Measurements from ENCODE around the gene PSMD12.
"Not testable (repeated sequence)": the region's sequence is repeated elsewhere in the genome, so short reads cannot be mapped to it uniquely, and the experiment has no call there.

Gene PSMD12

GRCh38 chr17:67366193-67367157 lies at the start of gene PSMD12:
TSS of gene PSMD12 (minus strand) at chr17:67366577. CDS start at chr17:67366519, 58 bp downstream.
- peak within 1 kb of the TSS; percentile 89 for H3K9ac ChIP-seq (ENCODE audit: low read depth, low read length)
- H3K27ac ChIP-seq (ENCODE audit: low read length) = peak within 1 kb of the TSS; percentile 20
- no peaks in the 10 kb centered on the region for H3K4me1 ChIP-seq (ENCODE audit: insufficient read depth, low read length)
- H3K4me3 ChIP-seq (ENCODE audit: low read length) = peak within 1 kb of the TSS; percentile 80
- H3K36me3 ChIP-seq (ENCODE audit: insufficient read depth, low read depth, low read length) = peaks cover 18% of the 10 kb centered on the region
- H3K9me3 ChIP-seq (ENCODE audit: insufficient read depth, low read depth, low read length) = no peaks in the 10 kb centered on the region
- no peaks in the 10 kb centered on the region for H3K27me3 ChIP-seq (ENCODE audit: insufficient read depth, low read length)

- Histone ChIP-seq H3K27ac (ENCODE audit: low read length) (no peak overlapping the region), H3K9me3 (ENCODE audit: insufficient read depth, low read depth, low read length) (peaks cover 5% of the 10 kb centered on the region; the same call in 1 of the 2 replicates), H3K4me1 (ENCODE audit: insufficient read depth, low read length) (no peaks in the 10 kb centered on the region), H3K36me3 (ENCODE audit: insufficient read depth, low read depth, low read length) (no peaks in the 10 kb centered on the region), H3K27me3 (ENCODE audit: insufficient read depth, low read length) (no peaks in the 10 kb centered on the region), H3K9ac (ENCODE audit: low read depth, low read length) (no peak overlapping the region), H3K4me3 (ENCODE audit: low read length) (no peak overlapping the region)
Observed at GRCh38 chr17:67415291-67415690, 48.9 kb upstream of the PSMD12 start.

GRCh38 chr17:67414559-67414958 lies 48.2 kb upstream of the PSMD12 start:
- Histone ChIP-seq H3K36me3 (ENCODE audit: insufficient read depth, low read depth, low read length) (no peaks in the 10 kb centered on the region), H3K4me1 (ENCODE audit: insufficient read depth, low read length) (no peaks in the 10 kb centered on the region), H3K4me3 (ENCODE audit: low read length) (no peak overlapping the region), H3K9me3 (ENCODE audit: insufficient read depth, low read depth, low read length) (peaks cover 5% of the 10 kb centered on the region; the same call in 1 of the 2 replicates), H3K27ac (ENCODE audit: low read length) (no peak overlapping the region), H3K9ac (ENCODE audit: low read depth, low read length) (no peak overlapping the region), H3K27me3 (ENCODE audit: insufficient read depth, low read length) (no peaks in the 10 kb centered on the region)

GRCh38 chr17:67414130-67414529 lies 47.8 kb upstream of the PSMD12 start:
- no peak overlapping the region for H3K4me3 ChIP-seq (ENCODE audit: low read length)
- H3K27me3 ChIP-seq (ENCODE audit: insufficient read depth, low read length) = no peaks in the 10 kb centered on the region
- no peaks in the 10 kb centered on the region for H3K36me3 ChIP-seq (ENCODE audit: insufficient read depth, low read depth, low read length)
- H3K4me1 ChIP-seq (ENCODE audit: insufficient read depth, low read length) = no peaks in the 10 kb centered on the region
- no peak overlapping the region for H3K27ac ChIP-seq (ENCODE audit: low read length)
- no peak overlapping the region for H3K9ac ChIP-seq (ENCODE audit: low read depth, low read length)
- peaks cover 5% of the 10 kb centered on the region; the same call in 1 of the 2 replicates for H3K9me3 ChIP-seq (ENCODE audit: insufficient read depth, low read depth, low read length)

- Histone ChIP-seq H3K27ac (ENCODE audit: low read length) (no peak overlapping the region), H3K9me3 (ENCODE audit: insufficient read depth, low read depth, low read length) (peaks cover 5% of the 10 kb centered on the region; the same call in 1 of the 2 replicates), H3K27me3 (ENCODE audit: insufficient read depth, low read length) (no peaks in the 10 kb centered on the region), H3K36me3 (ENCODE audit: insufficient read depth, low read depth, low read length) (no peaks in the 10 kb centered on the region), H3K4me3 (ENCODE audit: low read length) (no peak overlapping the region), H3K9ac (ENCODE audit: low read depth, low read length) (no peak overlapping the region), H3K4me1 (ENCODE audit: insufficient read depth, low read length) (no peaks in the 10 kb centered on the region)
Observed at GRCh38 chr17:67413388-67413787, 47.0 kb upstream of the PSMD12 start.

- H3K9ac ChIP-seq (ENCODE audit: low read depth, low read length) = no peak overlapping the region
- no peak overlapping the region for H3K27ac ChIP-seq (ENCODE audit: low read length)
- H3K4me3 ChIP-seq (ENCODE audit: low read length) = no peak overlapping the region
- peaks cover 5% of the 10 kb centered on the region; the same call in 1 of the 2 replicates for H3K9me3 ChIP-seq (ENCODE audit: insufficient read depth, low read depth, low read length)
- H3K27me3 ChIP-seq (ENCODE audit: insufficient read depth, low read length) = no peaks in the 10 kb centered on the region
- no peaks in the 10 kb centered on the region for H3K36me3 ChIP-seq (ENCODE audit: insufficient read depth, low read depth, low read length)
- no peaks in the 10 kb centered on the region for H3K4me1 ChIP-seq (ENCODE audit: insufficient read depth, low read length)
Observed at GRCh38 chr17:67412941-67413340, 46.6 kb upstream of the PSMD12 start.

- no peaks in the 10 kb centered on the region for H3K36me3 ChIP-seq (ENCODE audit: insufficient read depth, low read depth, low read length)
- no peak overlapping the region for H3K27ac ChIP-seq (ENCODE audit: low read length)
- no peak overlapping the region for H3K9ac ChIP-seq (ENCODE audit: low read depth, low read length)
- no peak overlapping the region for H3K4me3 ChIP-seq (ENCODE audit: low read length)
- no peaks in the 10 kb centered on the region for H3K27me3 ChIP-seq (ENCODE audit: insufficient read depth, low read length)
- H3K9me3 ChIP-seq (ENCODE audit: insufficient read depth, low read depth, low read length) = peaks cover 5% of the 10 kb centered on the region; the same call in 1 of the 2 replicates
- no peaks in the 10 kb centered on the region for H3K4me1 ChIP-seq (ENCODE audit: insufficient read depth, low read length)
Observed at GRCh38 chr17:67412032-67412431, 45.7 kb upstream of the PSMD12 start.

GRCh38 chr17:67411397-67411796 lies 45.0 kb upstream of the PSMD12 start:
- Histone ChIP-seq H3K9ac (ENCODE audit: low read depth, low read length) (no peak overlapping the region), H3K27ac (ENCODE audit: low read length) (no peak overlapping the region), H3K4me3 (ENCODE audit: low read length) (no peak overlapping the region), H3K4me1 (ENCODE audit: insufficient read depth, low read length) (no peaks in the 10 kb centered on the region), H3K9me3 (ENCODE audit: insufficient read depth, low read depth, low read length) (peaks cover 5% of the 10 kb centered on the region; the same call in 1 of the 2 replicates), H3K27me3 (ENCODE audit: insufficient read depth, low read length) (no peaks in the 10 kb centered on the region), H3K36me3 (ENCODE audit: insufficient read depth, low read depth, low read length) (no peaks in the 10 kb centered on the region)

GRCh38 chr17:67408455-67408830 lies 42.1 kb upstream of the PSMD12 start:
- H3K4me3 ChIP-seq (ENCODE audit: low read length); H3K36me3 ChIP-seq (ENCODE audit: insufficient read depth, low read depth, low read length); H3K4me1 ChIP-seq (ENCODE audit: insufficient read depth, low read length); H3K27ac ChIP-seq (ENCODE audit: low read length); H3K27me3 ChIP-seq (ENCODE audit: insufficient read depth, low read length); H3K9ac ChIP-seq (ENCODE audit: low read depth, low read length); H3K9me3 ChIP-seq (ENCODE audit: insufficient read depth, low read depth, low read length): not testable (repeated sequence)

- peaks cover 20% of the 10 kb centered on the region for H3K4me1 ChIP-seq (ENCODE audit: insufficient read depth, low read length)
- no peaks in the 10 kb centered on the region for H3K27me3 ChIP-seq (ENCODE audit: insufficient read depth, low read length)
- no peak overlapping the region for H3K4me3 ChIP-seq (ENCODE audit: low read length)
- H3K9me3 ChIP-seq (ENCODE audit: insufficient read depth, low read depth, low read length) = no peaks in the 10 kb centered on the region
- H3K9ac ChIP-seq (ENCODE audit: low read depth, low read length) = no peak overlapping the region
- H3K27ac ChIP-seq (ENCODE audit: low read length) = no peak overlapping the region
- H3K36me3 ChIP-seq (ENCODE audit: insufficient read depth, low read depth, low read length) = no peaks in the 10 kb centered on the region
Observed at GRCh38 chr17:67403483-67403882, 37.1 kb upstream of the PSMD12 start.

- H3K4me3 ChIP-seq (ENCODE audit: low read length) = no peak overlapping the region
Observed at GRCh38 chr17:67403065-67403464, 36.7 kb upstream of the PSMD12 start.

More at GRCh38 chr17:67403065-67403464, 36.7 kb upstream of the PSMD12 start:
- Histone ChIP-seq H3K9me3 (ENCODE audit: insufficient read depth, low read depth, low read length) (no peaks in the 10 kb centered on the region), H3K36me3 (ENCODE audit: insufficient read depth, low read depth, low read length) (no peaks in the 10 kb centered on the region), H3K4me1 (ENCODE audit: insufficient read depth, low read length) (peaks cover 20% of the 10 kb centered on the region), H3K27ac (ENCODE audit: low read length) (no peak overlapping the region), H3K9ac (ENCODE audit: low read depth, low read length) (no peak overlapping the region), H3K27me3 (ENCODE audit: insufficient read depth, low read length) (no peaks in the 10 kb centered on the region)

Measured in iPS-20b (cell line).